ENCODE data around the gene TMEM175.

DNA sequence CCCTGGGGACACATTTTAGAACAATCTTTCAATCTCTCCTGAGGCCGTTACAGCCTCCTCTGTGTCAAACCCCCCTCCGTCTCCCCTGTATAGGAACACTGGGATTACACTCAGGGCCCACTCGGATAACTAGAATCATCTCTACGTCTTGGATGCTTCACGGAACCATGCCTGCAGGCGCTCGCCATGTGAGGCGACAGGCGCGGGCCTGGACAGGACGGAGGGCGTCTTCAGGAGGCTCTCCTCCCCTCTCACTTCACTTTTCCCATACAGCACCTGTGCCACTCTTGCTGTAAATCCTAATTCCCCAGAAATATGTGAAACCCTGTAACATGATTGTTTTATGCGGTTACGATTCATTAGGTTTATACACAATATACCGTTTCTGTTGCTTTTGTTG is 50.6 kb downstream of the TMEM175 start:
- TF ChIP-seq, protein P1, sequence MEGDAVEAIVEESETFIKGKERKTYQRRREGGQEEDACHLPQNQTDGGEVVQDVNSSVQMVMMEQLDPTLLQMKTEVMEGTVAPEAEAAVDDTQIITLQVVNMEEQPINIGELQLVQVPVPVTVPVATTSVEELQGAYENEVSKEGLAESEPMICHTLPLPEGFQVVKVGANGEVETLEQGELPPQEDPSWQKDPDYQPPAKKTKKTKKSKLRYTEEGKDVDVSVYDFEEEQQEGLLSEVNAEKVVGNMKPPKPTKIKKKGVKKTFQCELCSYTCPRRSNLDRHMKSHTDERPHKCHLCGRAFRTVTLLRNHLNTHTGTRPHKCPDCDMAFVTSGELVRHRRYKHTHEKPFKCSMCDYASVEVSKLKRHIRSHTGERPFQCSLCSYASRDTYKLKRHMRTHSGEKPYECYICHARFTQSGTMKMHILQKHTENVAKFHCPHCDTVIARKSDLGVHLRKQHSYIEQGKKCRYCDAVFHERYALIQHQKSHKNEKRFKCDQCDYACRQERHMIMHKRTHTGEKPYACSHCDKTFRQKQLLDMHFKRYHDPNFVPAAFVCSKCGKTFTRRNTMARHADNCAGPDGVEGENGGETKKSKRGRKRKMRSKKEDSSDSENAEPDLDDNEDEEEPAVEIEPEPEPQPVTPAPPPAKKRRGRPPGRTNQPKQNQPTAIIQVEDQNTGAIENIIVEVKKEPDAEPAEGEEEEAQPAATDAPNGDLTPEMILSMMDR (IDR thresholded peaks at IDR 0.05): no peak
- TF ChIP-seq EZH2 (IDR thresholded peaks at IDR 0.05; ENCODE audit: borderline replicate concordance, insufficient read depth, low read depth, low read length, poor library complexity, severe bottlenecking): no peak
